NK-92 (cell line): Measurements from ENCODE around the gene SCN8A.
"Not testable (repeated sequence)": the region's sequence is repeated elsewhere in the genome, so short reads cannot be mapped to it uniquely, and the experiment has no call there.

Experiments
- DNase-seq: peaks from one replicate; lab custom pipeline; 2025; ENCODE audit not compliant: unreplicated experiment; lab: John Stamatoyannopoulos, UW

SCN8A gene

GRCh38 chr12:51831817-51832216, 240.8 kb downstream of the SCN8A start:
- DNase-seq: not testable (repeated sequence)

- no peak for DNase-seq
Observed at GRCh38 chr12:51832354-51833107, 241.5 kb downstream of the SCN8A start.

- no peak for DNase-seq
Observed at GRCh38 chr12:51833448-51834227, 242.6 kb downstream of the SCN8A start.

- DNase-seq: no peak
Observed at GRCh38 chr12:51834411-51834810, 243.4 kb downstream of the SCN8A start.

- DNase-seq: no peak
Observed at GRCh38 chr12:51836041-51836826, 245.2 kb downstream of the SCN8A start.

- no peak for DNase-seq
Observed at GRCh38 chr12:51836827-51837173, 245.8 kb downstream of the SCN8A start.

- DNase-seq: no peak
Observed at GRCh38 chr12:51837286-51837685, 246.3 kb downstream of the SCN8A start.

GRCh38 chr12:51838036-51838435, 247.0 kb downstream of the SCN8A start:
- no peak for DNase-seq

- no peak for DNase-seq
Observed at GRCh38 chr12:51838762-51839161, 247.7 kb downstream of the SCN8A start.

GRCh38 chr12:51839310-51839947, 248.4 kb downstream of the SCN8A start:
- DNase-seq: no peak

- no peak for DNase-seq
Observed at GRCh38 chr12:51840966-51841365, 249.9 kb downstream of the SCN8A start.

GRCh38 chr12:51841727-51842126, 250.7 kb downstream of the SCN8A start:
- no peak for DNase-seq

- DNase-seq: no peak
Observed at GRCh38 chr12:51844854-51845253, 253.8 kb downstream of the SCN8A start.

- DNase-seq: no peak
Observed at GRCh38 chr12:51845482-51845881, 254.4 kb downstream of the SCN8A start.

- DNase-seq: no peak
Observed at GRCh38 chr12:51846271-51846691, 255.2 kb downstream of the SCN8A start.

GRCh38 chr12:51846911-51847642, 256.0 kb downstream of the SCN8A start:
- DNase-seq: no peak

GRCh38 chr12:51847643-51848325, 256.8 kb downstream of the SCN8A start:
- no peak for DNase-seq

GRCh38 chr12:51848326-51848727, 257.3 kb downstream of the SCN8A start, which contains the start of gene FIGNL2:
Gene FIGNL2 (minus strand): TSS chr12:51848718. CDS start chr12:51822413, 26,305 bp downstream.
- DNase-seq: no peak

GRCh38 chr12:51848841-51849735, 258.1 kb downstream of the SCN8A start:
- no peak for DNase-seq
